NCI-H526 (cell line): ENCODE measurements around the gene RSPRY1.
"Not testable (repeated sequence)": the region's sequence is repeated elsewhere in the genome, so short reads cannot be mapped to it uniquely, and the experiment has no call there.

Experiments used
- DNase-seq, 2 experiments: peaks; one replicate each; lab custom pipeline; 2025; lab: John Stamatoyannopoulos, UW

The RSPRY1 gene

GRCh38 chr16:57255686-57256415, 69.7 kb downstream of the RSPRY1 start:
- DNase-seq: no peak

GRCh38 chr16:57256601-57257395, 70.7 kb downstream of the RSPRY1 start:
- no peak for DNase-seq

GRCh38 chr16:57257455-57258070, 71.4 kb downstream of the RSPRY1 start:
- no peak for DNase-seq

GRCh38 chr16:57258226-57258909, 72.2 kb downstream of the RSPRY1 start:
- no peak for DNase-seq

- no peak for DNase-seq
Observed at GRCh38 chr16:57258910-57259475, 72.9 kb downstream of the RSPRY1 start.

- no peak for DNase-seq
Observed at GRCh38 chr16:57260294-57260929, 74.3 kb downstream of the RSPRY1 start.

GRCh38 chr16:57261806-57262205, 75.7 kb downstream of the RSPRY1 start:
- no peak for DNase-seq

- no peak for DNase-seq
Observed at GRCh38 chr16:57262841-57263540, 76.9 kb downstream of the RSPRY1 start.

- DNase-seq: no peak
Observed at GRCh38 chr16:57263541-57264351, 77.6 kb downstream of the RSPRY1 start.

GRCh38 chr16:57264381-57264780, 78.3 kb downstream of the RSPRY1 start:
- DNase-seq: no peak

- no peak for DNase-seq
Observed at GRCh38 chr16:57264950-57265371, 78.8 kb downstream of the RSPRY1 start.

- DNase-seq: peak in 1 of 2 experiments; percentile 57
Observed at GRCh38 chr16:57265850-57266530, 79.9 kb downstream of the RSPRY1 start.

- DNase-seq: peak in 1 of 2 experiments; percentile 24
Observed at GRCh38 chr16:57266531-57267260, 80.6 kb downstream of the RSPRY1 start.

- DNase-seq: not testable (repeated sequence)
Observed at GRCh38 chr16:57267343-57267742, 81.2 kb downstream of the RSPRY1 start.

GRCh38 chr16:57268804-57269800, 83.0 kb downstream of the RSPRY1 start:
- DNase-seq: no peak

GRCh38 chr16:57270221-57271062, 84.3 kb downstream of the RSPRY1 start:
- no peak for DNase-seq

GRCh38 chr16:57271063-57271345, 84.9 kb downstream of the RSPRY1 start:
- no peak for DNase-seq
